ENCODE measurements around the gene WNT16. TPM values are rescaled to one million over a fixed set of nuclear protein-coding genes. Genes with fewer than 3 reads are reported as not detected.

The WNT16 gene
- total and polyA plus RNA-seq, 7 experiments from 2014 or later: not detected

DNA sequence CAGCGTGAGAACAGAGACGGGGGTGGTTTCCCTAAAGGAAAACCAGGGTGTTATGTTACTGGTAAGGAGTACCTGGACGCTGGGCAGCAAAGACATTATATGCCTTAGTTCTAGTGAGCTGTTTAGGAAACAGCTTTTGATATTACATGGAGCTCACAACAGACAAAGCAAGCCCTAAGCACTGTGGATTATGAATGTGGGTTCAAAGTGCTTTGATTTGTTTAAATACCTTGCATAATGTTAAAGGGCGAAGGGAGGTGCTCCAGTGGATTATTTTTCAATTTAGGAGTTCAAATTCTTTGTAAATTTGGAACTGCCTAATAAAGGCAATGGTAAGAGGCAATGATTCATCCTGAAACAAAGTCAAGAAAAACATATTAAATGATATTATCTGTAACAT, 13.8 kb downstream of the WNT16 start:
- H3K4me3 Mint-ChIP-seq: no peak overlapping the region
- CTCF ChIA-PET: no interaction called here
- Histone ChIP-seq H3K9me3 (ENCODE audit: control insufficient read depth in 2 of 3, low read length in 3 of 3) (no peaks in the 10 kb centered on the region), H3K27me3 (ENCODE audit: control insufficient read depth in 2 of 2, insufficient read depth in 2 of 2, low read length in 2 of 2) (no peaks in the 10 kb centered on the region), H3K36me3 (ENCODE audit: control insufficient read depth in 2 of 3, insufficient read depth in 3 of 3, low read length in 3 of 3) (no peaks in the 10 kb centered on the region), H3K4me3 (ENCODE audit: low read length) (no peak overlapping the region), H3K4me1 (ENCODE audit: control insufficient read depth in 2 of 2, insufficient read depth in 2 of 2, low read length in 2 of 2) (no peaks in the 10 kb centered on the region), H3K27ac (ENCODE audit: low read depth, low read length) (no peak overlapping the region)
- no peaks in the 10 kb centered on the region for H3K4me1 Mint-ChIP-seq
- H3K27ac Mint-ChIP-seq: no peak overlapping the region
- no peak for ATAC-seq
- POLR2A ChIA-PET: interaction anchor here (0.6 kb wide), 1 partner anchor 205 kb away, joined by 3 read pairs; no protein-coding TSS in a partner anchor
- intact Hi-C loops (cut with micrococcal nuclease): no loop called here
- H3K36me3 Mint-ChIP-seq: peaks cover 0 to 26% (median 13%) of the 10 kb centered on the region in 5 donors
- H3K27me3 Mint-ChIP-seq: no peaks in the 10 kb centered on the region
- no peaks in the 10 kb centered on the region for H3K9me3 Mint-ChIP-seq
- DNase-seq: no peak

DNA sequence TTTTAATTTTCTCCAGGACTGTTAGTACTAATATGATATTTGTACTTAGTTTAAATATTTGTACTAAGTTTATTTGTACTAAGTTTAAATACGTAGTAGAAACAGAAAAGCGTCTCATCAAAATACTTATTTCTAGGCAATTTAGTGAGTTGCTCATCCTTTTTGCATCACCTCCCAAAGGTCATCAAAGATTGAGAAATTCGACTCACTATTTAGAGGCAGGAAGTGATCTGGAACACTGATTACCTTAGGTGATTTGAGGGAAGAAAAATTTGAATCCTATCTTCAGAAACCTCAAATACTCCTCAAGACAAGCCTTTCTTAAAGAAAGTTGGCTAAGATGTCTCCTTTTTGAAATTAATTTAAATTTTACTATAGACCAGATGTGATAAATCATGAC, 14.5 kb downstream of the WNT16 start:
- H3K4me3 ChIP-seq (ENCODE audit: low read length): no peak overlapping the region
- intact Hi-C loops (cut with micrococcal nuclease): no loop called here
- Mint-ChIP-seq H3K36me3 (peaks cover 0 to 26% (median 13%) of the 10 kb centered on the region in 5 donors), H3K27me3 (no peaks in the 10 kb centered on the region), H3K9me3 (no peaks in the 10 kb centered on the region), H3K4me1 (no peaks in the 10 kb centered on the region), H3K27ac (no peak overlapping the region), H3K4me3 (no peak overlapping the region)
- ATAC-seq (no peak), DNase-seq (no peak)
- no peak overlapping the region for H3K27ac ChIP-seq (ENCODE audit: low read depth, low read length)
- no peaks in the 10 kb centered on the region for H3K27me3 ChIP-seq (ENCODE audit: control insufficient read depth in 2 of 2, insufficient read depth in 2 of 2, low read length in 2 of 2)
- CTCF ChIA-PET: no interaction called here
- no peaks in the 10 kb centered on the region for H3K9me3 ChIP-seq (ENCODE audit: control insufficient read depth in 2 of 3, low read length in 3 of 3)
- H3K4me1 ChIP-seq (ENCODE audit: control insufficient read depth in 2 of 2, insufficient read depth in 2 of 2, low read length in 2 of 2): no peaks in the 10 kb centered on the region
- POLR2A ChIA-PET: no interaction called here
- H3K36me3 ChIP-seq (ENCODE audit: control insufficient read depth in 2 of 3, insufficient read depth in 3 of 3, low read length in 3 of 3): no peaks in the 10 kb centered on the region

DNA sequence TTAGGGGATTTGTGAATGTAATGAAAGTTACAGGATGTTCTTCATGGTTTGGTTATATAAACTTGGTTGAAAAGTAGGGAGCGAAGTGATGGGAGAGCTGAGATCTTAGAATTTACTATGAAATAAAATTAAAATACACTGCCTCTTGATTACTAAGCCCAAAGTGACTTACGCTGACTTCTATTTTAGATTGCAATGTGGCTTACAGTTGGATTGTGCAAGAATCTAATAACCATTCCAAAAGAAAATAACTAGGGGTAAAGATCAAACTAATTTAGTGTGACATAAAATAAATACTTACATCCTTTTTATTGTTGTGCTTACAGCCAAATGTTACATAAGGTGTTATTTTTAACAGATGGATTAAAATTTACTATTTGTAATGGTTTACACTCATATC, 15.3 kb downstream of the WNT16 start:
- H3K27ac ChIP-seq (ENCODE audit: low read depth, low read length): no peak overlapping the region
- Mint-ChIP-seq H3K4me1 (no peaks in the 10 kb centered on the region), H3K27ac (no peak overlapping the region), H3K9me3 (no peaks in the 10 kb centered on the region), H3K36me3 (peaks cover 0 to 22% (median 13%) of the 10 kb centered on the region in 5 donors), H3K27me3 (no peaks in the 10 kb centered on the region), H3K4me3 (no peak overlapping the region)
- no peaks in the 10 kb centered on the region for H3K27me3 ChIP-seq (ENCODE audit: control insufficient read depth in 2 of 2, insufficient read depth in 2 of 2, low read length in 2 of 2)
- H3K4me3 ChIP-seq (ENCODE audit: low read length): no peak overlapping the region
- ChIA-PET CTCF (no interaction called here), POLR2A (no interaction called here)
- intact Hi-C loops (cut with micrococcal nuclease): no loop called here
- H3K36me3 ChIP-seq (ENCODE audit: control insufficient read depth in 2 of 3, insufficient read depth in 3 of 3, low read length in 3 of 3): no peaks in the 10 kb centered on the region
- no peaks in the 10 kb centered on the region for H3K9me3 ChIP-seq (ENCODE audit: control insufficient read depth in 2 of 3, low read length in 3 of 3)
- no peak for ATAC-seq
- no peak for DNase-seq
- no peaks in the 10 kb centered on the region for H3K4me1 ChIP-seq (ENCODE audit: control insufficient read depth in 2 of 2, insufficient read depth in 2 of 2, low read length in 2 of 2)

DNA sequence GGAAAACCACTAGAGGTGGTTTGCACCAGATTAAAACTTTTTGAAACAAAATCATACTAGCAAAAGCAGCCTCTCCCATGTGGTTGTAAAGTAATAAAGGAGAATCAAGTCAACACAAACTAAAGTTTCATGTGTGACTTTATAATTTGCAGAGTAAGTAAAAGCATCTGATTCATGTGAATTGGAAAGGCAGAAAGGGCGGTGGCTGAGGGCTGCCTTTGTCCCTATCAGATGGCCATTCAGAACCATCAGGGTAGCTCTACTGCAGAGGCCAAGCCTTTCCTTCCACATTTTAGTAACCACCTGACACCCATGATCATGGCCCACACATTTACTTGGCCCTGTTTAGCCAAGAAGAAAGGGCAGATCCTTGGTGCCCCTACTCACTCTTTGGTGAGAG, 15.7 kb downstream of the WNT16 start:
- H3K4me1 Mint-ChIP-seq: no peaks in the 10 kb centered on the region
- ChIA-PET CTCF (no interaction called here), POLR2A (no interaction called here)
- H3K27ac Mint-ChIP-seq: no peak overlapping the region
- no peaks in the 10 kb centered on the region for H3K27me3 ChIP-seq (ENCODE audit: control insufficient read depth in 2 of 2, insufficient read depth in 2 of 2, low read length in 2 of 2)
- H3K4me1 ChIP-seq (ENCODE audit: control insufficient read depth in 2 of 2, insufficient read depth in 2 of 2, low read length in 2 of 2): no peaks in the 10 kb centered on the region
- no peak overlapping the region for H3K4me3 ChIP-seq (ENCODE audit: low read length)
- ATAC-seq (no peak), DNase-seq (no peak)
- H3K27me3 Mint-ChIP-seq: no peaks in the 10 kb centered on the region
- no peak overlapping the region for H3K27ac ChIP-seq (ENCODE audit: low read depth, low read length)
- H3K4me3 Mint-ChIP-seq: no peak overlapping the region
- H3K36me3 ChIP-seq (ENCODE audit: control insufficient read depth in 2 of 3, insufficient read depth in 3 of 3, low read length in 3 of 3): no peaks in the 10 kb centered on the region
- H3K9me3 Mint-ChIP-seq: no peaks in the 10 kb centered on the region
- intact Hi-C loops (cut with micrococcal nuclease): no loop called here
- peaks cover 0 to 22% (median 13%) of the 10 kb centered on the region in 5 donors for H3K36me3 Mint-ChIP-seq
- H3K9me3 ChIP-seq (ENCODE audit: control insufficient read depth in 2 of 3, low read length in 3 of 3): no peaks in the 10 kb centered on the region

DNA sequence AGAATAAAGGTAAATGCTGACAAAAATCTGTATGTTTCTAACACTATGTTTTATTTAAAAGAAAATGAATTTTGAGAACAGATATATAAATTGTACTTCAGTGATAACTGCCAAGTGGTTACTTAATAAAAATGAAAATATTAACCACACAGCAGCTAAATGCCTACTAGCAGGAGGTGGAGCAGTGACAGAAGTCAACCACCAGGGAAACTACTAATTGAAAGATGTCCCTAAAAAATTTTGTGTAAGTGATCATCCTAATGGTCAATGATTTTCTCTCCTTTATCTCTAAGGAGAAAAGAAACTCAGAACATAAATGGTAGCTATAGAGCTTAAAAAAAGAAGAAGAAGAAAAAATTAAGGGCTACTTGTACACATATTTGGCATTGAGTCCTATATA, 22.9 kb downstream of the WNT16 start:
- Mint-ChIP-seq H3K9me3 (no peaks in the 10 kb centered on the region), H3K4me3 (no peak overlapping the region), H3K36me3 (peaks cover 10 to 42% (median 16%) of the 10 kb centered on the region in 5 donors), H3K4me1 (peaks cover 0 to 2% (median 0%) of the 10 kb centered on the region in 7 donors), H3K27ac (peak overlapping the region in 1 of 9 donors; percentile 39), H3K27me3 (no peaks in the 10 kb centered on the region)
- H3K27me3 ChIP-seq (ENCODE audit: control insufficient read depth in 2 of 2, insufficient read depth in 2 of 2, low read length in 2 of 2): no peaks in the 10 kb centered on the region
- no peaks in the 10 kb centered on the region for H3K4me1 ChIP-seq (ENCODE audit: control insufficient read depth in 2 of 2, insufficient read depth in 2 of 2, low read length in 2 of 2)
- DNase-seq (no peak), ATAC-seq (no peak)
- peaks cover 0 to 13% (median 0%) of the 10 kb centered on the region in 3 experiments for H3K36me3 ChIP-seq (ENCODE audit: control insufficient read depth in 2 of 3, insufficient read depth in 3 of 3, low read length in 3 of 3)
- CTCF ChIA-PET: interaction anchor here (0.8 to 1.1 kb wide), 3 partner anchors 15 to 198 kb away, joined by 3 read pairs; no protein-coding TSS in a partner anchor
- POLR2A ChIA-PET: no interaction called here
- no peak overlapping the region for H3K27ac ChIP-seq (ENCODE audit: low read depth, low read length)
- no peak overlapping the region for H3K4me3 ChIP-seq (ENCODE audit: low read length)
- no peaks in the 10 kb centered on the region for H3K9me3 ChIP-seq (ENCODE audit: control insufficient read depth in 2 of 3, low read length in 3 of 3)
- intact Hi-C loops (cut with micrococcal nuclease): no loop called here

DNA sequence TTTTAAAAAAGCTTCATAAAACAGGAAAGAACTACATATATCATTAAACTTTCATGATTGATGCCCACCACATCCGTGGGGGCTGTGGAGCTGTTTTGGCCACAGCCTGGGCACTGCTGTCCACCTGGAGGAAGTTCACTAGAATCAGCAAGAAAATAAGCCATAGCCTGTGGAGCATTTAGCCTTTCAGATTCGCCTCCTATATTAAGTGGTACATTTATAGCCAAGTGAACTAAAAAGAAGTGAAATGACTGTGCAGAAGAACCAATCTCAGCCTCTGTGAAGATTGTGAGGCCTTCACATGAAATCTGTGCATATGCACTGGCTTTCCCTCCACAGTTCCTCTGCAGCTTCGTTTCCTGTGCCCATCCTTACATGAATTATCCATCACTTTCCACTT, 23.5 kb downstream of the WNT16 start:
- Mint-ChIP-seq H3K9me3 (no peaks in the 10 kb centered on the region), H3K27ac (peak overlapping the region in 1 of 9 donors; percentile 81), H3K4me3 (no peak overlapping the region), H3K4me1 (peaks cover 0 to 2% (median 0%) of the 10 kb centered on the region in 7 donors), H3K27me3 (no peaks in the 10 kb centered on the region), H3K36me3 (peaks cover 9 to 41% (median 18%) of the 10 kb centered on the region in 5 donors)
- Histone ChIP-seq H3K36me3 (ENCODE audit: control insufficient read depth in 2 of 3, insufficient read depth in 3 of 3, low read length in 3 of 3) (peaks cover 0 to 14% (median 0%) of the 10 kb centered on the region in 3 experiments), H3K4me3 (ENCODE audit: low read length) (no peak overlapping the region), H3K9me3 (ENCODE audit: control insufficient read depth in 2 of 3, low read length in 3 of 3) (no peaks in the 10 kb centered on the region), H3K4me1 (ENCODE audit: control insufficient read depth in 2 of 2, insufficient read depth in 2 of 2, low read length in 2 of 2) (no peaks in the 10 kb centered on the region), H3K27ac (ENCODE audit: low read depth, low read length) (no peak overlapping the region), H3K27me3 (ENCODE audit: control insufficient read depth in 2 of 2, insufficient read depth in 2 of 2, low read length in 2 of 2) (no peaks in the 10 kb centered on the region)
- intact Hi-C loops (cut with micrococcal nuclease): no loop called here
- ChIA-PET CTCF (interaction anchor here (1.0 to 1.1 kb wide), 2 partner anchors 15 to 46 kb away, joined by 3 read pairs; no protein-coding TSS in a partner anchor), POLR2A (no interaction called here)
- ATAC-seq: no peak
- DNase-seq: no peak

DNA sequence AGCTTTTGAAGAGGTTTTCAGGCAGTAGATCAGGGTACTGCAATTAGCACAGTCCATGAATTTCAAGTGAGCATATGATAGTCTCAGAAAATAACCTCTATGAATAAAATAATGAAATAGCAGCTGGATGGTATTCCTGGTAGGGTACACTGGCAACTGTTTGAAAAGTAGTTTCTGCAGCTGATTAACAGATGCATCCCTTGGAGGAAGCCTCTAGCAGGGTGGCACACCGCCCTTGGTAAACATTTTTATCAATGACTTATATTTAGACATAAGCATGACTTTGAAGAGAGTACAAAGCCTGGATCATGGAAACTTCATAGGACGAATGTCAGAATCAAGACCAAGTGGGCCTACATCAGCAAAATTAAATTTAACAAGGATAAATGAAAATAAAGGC, 26.8 kb downstream of the WNT16 start:
- intact Hi-C loops (cut with micrococcal nuclease): no loop called here
- DNase-seq: no peak
- no peak overlapping the region for H3K27ac ChIP-seq (ENCODE audit: low read depth, low read length)
- no peak overlapping the region for H3K4me3 Mint-ChIP-seq
- peaks cover 0 to 25% (median 4%) of the 10 kb centered on the region in 3 experiments for H3K36me3 ChIP-seq (ENCODE audit: control insufficient read depth in 2 of 3, insufficient read depth in 3 of 3, low read length in 3 of 3)
- ChIA-PET CTCF (interaction anchor here (0.6 kb wide), 1 partner anchor 30 kb away, joined by 3 read pairs; no protein-coding TSS in a partner anchor), POLR2A (no interaction called here)
- ATAC-seq: no peak
- no peaks in the 10 kb centered on the region for H3K9me3 Mint-ChIP-seq
- H3K36me3 Mint-ChIP-seq: peaks cover 12 to 47% (median 22%) of the 10 kb centered on the region in 5 donors
- H3K27me3 Mint-ChIP-seq: no peaks in the 10 kb centered on the region
- no peaks in the 10 kb centered on the region for H3K9me3 ChIP-seq (ENCODE audit: control insufficient read depth in 2 of 3, low read length in 3 of 3)
- H3K27ac Mint-ChIP-seq: no peak overlapping the region
- no peaks in the 10 kb centered on the region for H3K27me3 ChIP-seq (ENCODE audit: control insufficient read depth in 2 of 2, insufficient read depth in 2 of 2, low read length in 2 of 2)
- peaks cover 0 to 3% (median 0%) of the 10 kb centered on the region in 7 donors for H3K4me1 Mint-ChIP-seq
- no peaks in the 10 kb centered on the region for H3K4me1 ChIP-seq (ENCODE audit: control insufficient read depth in 2 of 2, insufficient read depth in 2 of 2, low read length in 2 of 2)
- H3K4me3 ChIP-seq (ENCODE audit: low read length): no peak overlapping the region
